ENCODE results near the gene KLK14.

KLK14 gene

DNA sequence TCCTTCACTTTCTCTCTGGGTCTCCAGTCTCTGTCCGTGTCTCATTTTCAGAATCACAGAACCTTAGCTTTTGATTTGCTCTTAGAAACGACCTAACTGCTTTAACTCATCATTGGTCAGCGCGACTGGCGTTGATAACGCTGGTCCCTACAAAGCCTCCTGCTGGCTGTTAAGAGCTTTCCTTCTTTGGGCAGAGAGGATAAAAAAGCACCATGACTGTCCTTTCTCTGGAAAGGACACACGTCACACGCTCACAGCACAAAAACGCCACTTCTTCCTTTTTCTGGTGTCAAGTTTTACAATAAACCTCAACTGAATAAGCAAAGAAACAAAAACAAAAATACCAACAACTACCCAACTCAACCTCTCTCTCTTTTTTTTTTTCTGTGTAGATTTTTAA lies 46.2 kb downstream of the KLK14 start:
- no peak for DNase-seq

DNA sequence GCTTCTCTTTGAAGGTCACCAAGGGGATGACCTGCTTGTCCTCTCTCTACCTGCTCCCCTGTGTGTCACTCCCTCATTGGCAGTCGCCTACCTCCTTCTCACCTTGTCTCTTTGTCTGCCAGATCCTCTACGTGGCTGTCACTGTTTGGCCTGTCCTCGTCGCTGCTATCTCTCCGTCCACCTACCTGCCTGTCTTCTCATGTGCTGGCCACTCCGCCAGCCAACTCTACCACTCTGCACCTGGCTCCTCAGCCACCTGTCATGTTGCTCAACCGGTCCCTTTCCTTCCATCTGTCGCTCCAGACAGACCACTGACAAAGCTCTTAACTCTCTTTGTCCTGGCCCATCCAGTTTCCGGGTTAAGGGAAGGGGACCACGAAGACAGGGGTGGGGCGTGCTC lies 48.0 kb downstream of the KLK14 start, which contains the start of gene KLK12:
Gene KLK12, minus strand, starts transcription at position 299 of the 400 bp plus-strand sequence. CDS start 381 bp downstream, outside the sequence.
- no peak for DNase-seq

GRCh38 chr19:51031880-51032225 lies 50.8 kb downstream of the KLK14 start:
- DNase-seq, result no peak

DNA sequence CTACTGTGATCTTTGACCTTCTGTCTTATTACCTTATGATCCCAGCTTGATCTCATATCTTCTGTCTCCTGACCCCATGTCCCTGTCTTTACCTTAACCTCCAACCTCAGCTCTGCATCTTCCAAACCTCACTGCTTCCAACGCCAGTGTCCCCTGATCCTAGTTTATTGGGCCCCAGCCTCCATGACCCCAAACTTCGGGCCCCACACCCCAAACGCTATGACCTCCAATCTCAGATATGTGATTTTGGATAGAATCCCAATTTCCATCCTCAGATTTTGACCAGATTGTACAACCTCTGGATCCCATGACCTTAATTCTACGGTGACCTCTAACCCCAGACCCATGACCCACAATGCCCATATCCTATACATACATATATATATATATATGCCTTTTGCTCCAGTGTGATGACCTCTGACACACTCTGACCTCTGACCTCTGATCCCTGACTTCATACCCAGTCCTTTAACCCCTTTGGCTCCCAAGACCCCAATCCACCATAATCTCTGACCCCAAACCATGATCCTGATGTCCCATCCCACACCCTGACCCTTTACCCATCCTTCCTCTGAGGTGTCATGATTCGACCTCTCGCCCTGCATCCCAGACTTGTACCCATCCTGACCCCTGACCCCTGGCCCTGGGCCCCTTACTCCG lies 51.3 kb downstream of the KLK14 start:
- DNase-seq, result no peak

GRCh38 chr19:51030631-51031030 lies 52.1 kb downstream of the KLK14 start:
- DNase-seq, result no peak

- peak; percentile 7 for DNase-seq
Measured at GRCh38 chr19:51029718-51030117, 53.0 kb downstream of the KLK14 start.

All from NCI-H226 (cell line).